Measurements from ENCODE around the gene MGAT4A.

DNA sequence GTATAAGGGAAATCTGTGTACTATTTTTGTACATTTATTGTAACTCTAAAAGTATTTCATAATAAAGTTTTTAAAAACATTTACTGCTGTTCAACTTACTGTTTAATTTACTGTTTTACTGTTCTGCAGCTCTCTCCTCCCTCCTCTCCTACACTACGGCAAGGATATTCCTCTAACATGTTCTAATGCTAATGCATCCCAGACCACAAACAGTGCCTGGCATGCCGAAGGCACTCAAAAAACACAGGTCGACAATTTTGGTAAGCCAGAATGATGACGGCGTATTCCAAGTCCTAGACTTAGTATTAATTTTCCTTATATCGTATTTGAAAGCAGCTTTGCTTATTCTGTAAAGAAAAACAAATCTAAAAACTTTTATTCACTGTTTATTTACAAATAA, 13.3 kb downstream of the MGAT4A start:
- TF ChIP-seq, protein P1, sequence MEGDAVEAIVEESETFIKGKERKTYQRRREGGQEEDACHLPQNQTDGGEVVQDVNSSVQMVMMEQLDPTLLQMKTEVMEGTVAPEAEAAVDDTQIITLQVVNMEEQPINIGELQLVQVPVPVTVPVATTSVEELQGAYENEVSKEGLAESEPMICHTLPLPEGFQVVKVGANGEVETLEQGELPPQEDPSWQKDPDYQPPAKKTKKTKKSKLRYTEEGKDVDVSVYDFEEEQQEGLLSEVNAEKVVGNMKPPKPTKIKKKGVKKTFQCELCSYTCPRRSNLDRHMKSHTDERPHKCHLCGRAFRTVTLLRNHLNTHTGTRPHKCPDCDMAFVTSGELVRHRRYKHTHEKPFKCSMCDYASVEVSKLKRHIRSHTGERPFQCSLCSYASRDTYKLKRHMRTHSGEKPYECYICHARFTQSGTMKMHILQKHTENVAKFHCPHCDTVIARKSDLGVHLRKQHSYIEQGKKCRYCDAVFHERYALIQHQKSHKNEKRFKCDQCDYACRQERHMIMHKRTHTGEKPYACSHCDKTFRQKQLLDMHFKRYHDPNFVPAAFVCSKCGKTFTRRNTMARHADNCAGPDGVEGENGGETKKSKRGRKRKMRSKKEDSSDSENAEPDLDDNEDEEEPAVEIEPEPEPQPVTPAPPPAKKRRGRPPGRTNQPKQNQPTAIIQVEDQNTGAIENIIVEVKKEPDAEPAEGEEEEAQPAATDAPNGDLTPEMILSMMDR (conservative IDR thresholded peaks at IDR 0.05; ENCODE audit: low read length) = no peak
- no peak for TF ChIP-seq EZH2phosphoT487 (IDR thresholded peaks at IDR 0.05; ENCODE audit: borderline replicate concordance)

Data from Loucy (cell line).